Left lung (tissue), 10 donors: Measurements from ENCODE around the gene PBX1. TPM values are rescaled to one million over a fixed set of nuclear protein-coding genes. Genes with fewer than 3 reads are reported as not detected.
A peak's percentile ranks its signal among the peaks of the same experiment; 100 is the strongest.

Experiments
- ATAC-seq: fragments of 200-7000 bp; cut with Tn5 transposase; one replicate; pipeline ENCODE4 v1.9.1; 2020; ENCODE audit warnings: moderate library complexity
- DNase-seq, 4 donors: peaks; one replicate each; pipeline ENCODE4 v3.0.0-alpha.2; 2013 to 2020
- H3K27ac ChIP-seq, 2 donors: fragments of 200-600 bp; sonication (generic) in 1 of 2; one replicate each; pipeline versions ENCODE4 v1.5.0 to v1.8.0; 2020 to 2021
- H3K27me3 ChIP-seq, 2 donors: fragments of 200-600 bp; sonication (generic) in 1 of 2; one replicate each; pipeline versions ENCODE4 v1.5.0 to v1.8.0; 2020 to 2021
- H3K36me3 ChIP-seq, 2 donors: fragments of 200-600 bp; sonication (generic) in 1 of 2; one replicate each; pipeline versions ENCODE4 v1.5.0 to v1.8.0; 2020 to 2021
- H3K4me1 ChIP-seq, 2 donors: fragments of 200-600 bp; one replicate each; pipeline ENCODE4 v1.8.0; 2021
- H3K4me3 ChIP-seq, 2 donors: fragments of 200-600 bp; sonication (generic) in 1 of 2; one replicate each; pipeline versions ENCODE4 v1.5.0 to v1.8.0; 2020 to 2021; ENCODE audit warnings: mild to moderate bottlenecking in 1 of 2
- H3K9me3 ChIP-seq, 2 donors: fragments of 200-600 bp; sonication (generic) in 1 of 2; one replicate each; pipeline versions ENCODE4 v1.5.0 to v1.8.0; 2020 to 2021
- CTCF ChIP-seq, 2 donors: fragments of 200-600 bp; sonication (generic) in 1 of 2; IDR thresholded peaks; one replicate each; pipeline versions ENCODE4 v1.5.0 to v1.8.0; 2021; ENCODE audit warnings: antibody characterized with exemption in 2 of 2
- intact Hi-C, 2 donors: fragments of 100-400 bp; cut with DNase I; formaldehyde crosslinking; loops; one replicate each; pipeline versions ENCODE4 v1.11.2 to v1.14.2; 2022
- polyA plus RNA-seq, 6 donors: library from polyadenylated mRNA; unstranded; fragments of 120-200 nt; gene quantifications; one replicate each; pipeline ENCODE4 v1.2.1, GENCODE V29; 2013; ENCODE audit not compliant: insufficient read length in 6 of 6
- total RNA-seq, 2 donors: library from RNA; stranded (reverse); fragmentation: NEBNext Ultra II Directional; extraction: Animal tissue kit (Norgen Biotek cat#: 25700); gene quantifications; one replicate each; pipeline ENCODE4 v1.2.1, GENCODE V29; 2021
- donor health status: DM: no; HTN: yes; CAD: no.
- donor health status: DM: no; HTN: no; CAD: no.

PBX1 gene
- total and polyA plus RNA-seq, 8 donors = 44.5 to 133 (median 127) TPM

- H3K4me3 ChIP-seq = no peak overlapping the region
- H3K36me3 ChIP-seq = peaks cover 0 to 10% of the 10 kb centered on the region in 2 donors
- H3K4me1 ChIP-seq = no peaks in the 10 kb centered on the region
- no peaks in the 10 kb centered on the region for H3K27me3 ChIP-seq
- intact Hi-C loops = no loop called here
- ATAC-seq (peak; percentile 16), DNase-seq (no peak)
- no peak for TF ChIP-seq CTCF (IDR thresholded peaks at IDR 0.05)
- H3K27ac ChIP-seq = no peak overlapping the region
- H3K9me3 ChIP-seq = no peaks in the 10 kb centered on the region
Measured at GRCh38 chr1:164804366-164804765, 245.4 kb downstream of the PBX1 start.

GRCh38 chr1:164805399-164805798 lies 246.4 kb downstream of the PBX1 start:
- H3K36me3 ChIP-seq = peaks cover 0 to 10% of the 10 kb centered on the region in 2 donors
- no peaks in the 10 kb centered on the region for H3K27me3 ChIP-seq
- DNase-seq (no peak), ATAC-seq (no peak)
- TF ChIP-seq CTCF (IDR thresholded peaks at IDR 0.05) = no peak
- no peak overlapping the region for H3K4me3 ChIP-seq
- no peaks in the 10 kb centered on the region for H3K9me3 ChIP-seq
- H3K27ac ChIP-seq = no peak overlapping the region
- no peaks in the 10 kb centered on the region for H3K4me1 ChIP-seq
- intact Hi-C loops = no loop called here

- ATAC-seq = no peak
- no peak overlapping the region for H3K4me3 ChIP-seq
- no peaks in the 10 kb centered on the region for H3K4me1 ChIP-seq
- no peaks in the 10 kb centered on the region for H3K9me3 ChIP-seq
- DNase-seq = no peak
- no peak overlapping the region for H3K27ac ChIP-seq
- no peaks in the 10 kb centered on the region for H3K27me3 ChIP-seq
- intact Hi-C loops = no loop called here
- peaks cover 0 to 10% of the 10 kb centered on the region in 2 donors for H3K36me3 ChIP-seq
- TF ChIP-seq CTCF (IDR thresholded peaks at IDR 0.05) = no peak
Measured at GRCh38 chr1:164806531-164806930, 247.5 kb downstream of the PBX1 start.

- H3K9me3 ChIP-seq = no peaks in the 10 kb centered on the region
- H3K27ac ChIP-seq = no peak overlapping the region
- H3K4me3 ChIP-seq = no peak overlapping the region
- no peaks in the 10 kb centered on the region for H3K27me3 ChIP-seq
- ATAC-seq (no peak), DNase-seq (no peak)
- intact Hi-C loops = no loop called here
- TF ChIP-seq CTCF (IDR thresholded peaks at IDR 0.05) = no peak
- H3K4me1 ChIP-seq = no peaks in the 10 kb centered on the region
- H3K36me3 ChIP-seq = no peaks in the 10 kb centered on the region
Measured at GRCh38 chr1:164813776-164814175, 254.8 kb downstream of the PBX1 start.

GRCh38 chr1:164821648-164822047 lies 262.7 kb downstream of the PBX1 start:
- peaks cover 0 to 4% of the 10 kb centered on the region in 2 donors for H3K36me3 ChIP-seq
- H3K4me3 ChIP-seq = no peak overlapping the region
- no peak for DNase-seq
- no peak overlapping the region for H3K27ac ChIP-seq
- H3K4me1 ChIP-seq = peaks cover 0 to 5% of the 10 kb centered on the region in 2 donors
- intact Hi-C loops = no loop called here
- no peak for ATAC-seq
- no peak for TF ChIP-seq CTCF (IDR thresholded peaks at IDR 0.05)
- no peaks in the 10 kb centered on the region for H3K27me3 ChIP-seq
- H3K9me3 ChIP-seq = no peaks in the 10 kb centered on the region
